ENCODE measurements around the gene BOD1L2.

DNA sequence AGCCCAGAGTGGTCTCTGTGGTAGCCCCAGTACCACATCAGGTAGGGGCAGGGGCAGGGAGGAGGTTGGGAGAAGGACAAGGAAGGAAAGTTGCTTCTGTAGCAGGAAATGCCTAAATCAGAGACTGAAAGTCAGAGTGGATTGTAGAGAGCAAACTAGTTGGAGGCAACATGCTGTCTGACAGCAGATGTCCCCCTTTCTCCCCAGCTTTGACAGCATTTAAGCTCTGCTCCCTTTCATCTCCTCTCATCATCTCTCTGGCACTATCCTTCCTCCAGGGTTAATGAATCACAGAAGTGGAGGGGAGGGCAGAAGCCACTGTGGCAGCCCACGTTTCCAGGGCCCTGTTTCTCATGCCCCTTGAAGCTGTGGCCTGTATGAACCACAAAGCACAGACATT is 50.4 kb downstream of the BOD1L2 start:
- TF ChIP-seq ZFP30 (CRISPR knock-in tag; IDR thresholded peaks at IDR 0.05) (no peak), ZNF70 (CRISPR knock-in tag; IDR thresholded peaks at IDR 0.05) (no peak), CSDC2 (CRISPR knock-in tag; IDR thresholded peaks at IDR 0.05) (no peak), ZC3H10 (CRISPR knock-in tag; IDR thresholded peaks at IDR 0.05) (no peak), ZFP3 (CRISPR knock-in tag; IDR thresholded peaks at IDR 0.05) (no peak), ISL1 (CRISPR knock-in tag; IDR thresholded peaks at IDR 0.05) (no peak), RARB (CRISPR knock-in tag; IDR thresholded peaks at IDR 0.05) (no peak), ESRRG (CRISPR knock-in tag; IDR thresholded peaks at IDR 0.05) (no peak), ARNTL (CRISPR knock-in tag; IDR thresholded peaks at IDR 0.05; ENCODE audit: borderline replicate concordance, low read depth) (no peak), TCF4 (CRISPR knock-in tag; IDR thresholded peaks at IDR 0.05; ENCODE audit: borderline replicate concordance) (no peak), BACH2 (CRISPR knock-in tag; IDR thresholded peaks at IDR 0.05; ENCODE audit: borderline replicate concordance) (no peak), GLIS3 (CRISPR knock-in tag; IDR thresholded peaks at IDR 0.05) (no peak)
- TF ChIP-seq, protein P1, sequence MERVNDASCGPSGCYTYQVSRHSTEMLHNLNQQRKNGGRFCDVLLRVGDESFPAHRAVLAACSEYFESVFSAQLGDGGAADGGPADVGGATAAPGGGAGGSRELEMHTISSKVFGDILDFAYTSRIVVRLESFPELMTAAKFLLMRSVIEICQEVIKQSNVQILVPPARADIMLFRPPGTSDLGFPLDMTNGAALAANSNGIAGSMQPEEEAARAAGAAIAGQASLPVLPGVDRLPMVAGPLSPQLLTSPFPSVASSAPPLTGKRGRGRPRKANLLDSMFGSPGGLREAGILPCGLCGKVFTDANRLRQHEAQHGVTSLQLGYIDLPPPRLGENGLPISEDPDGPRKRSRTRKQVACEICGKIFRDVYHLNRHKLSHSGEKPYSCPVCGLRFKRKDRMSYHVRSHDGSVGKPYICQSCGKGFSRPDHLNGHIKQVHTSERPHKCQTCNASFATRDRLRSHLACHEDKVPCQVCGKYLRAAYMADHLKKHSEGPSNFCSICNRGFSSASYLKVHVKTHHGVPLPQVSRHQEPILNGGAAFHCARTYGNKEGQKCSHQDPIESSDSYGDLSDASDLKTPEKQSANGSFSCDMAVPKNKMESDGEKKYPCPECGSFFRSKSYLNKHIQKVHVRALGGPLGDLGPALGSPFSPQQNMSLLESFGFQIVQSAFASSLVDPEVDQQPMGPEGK (CRISPR knock-in tag; IDR thresholded peaks at IDR 0.05; ENCODE audit: borderline replicate concordance): no peak
- TF ChIP-seq, protein P2, sequence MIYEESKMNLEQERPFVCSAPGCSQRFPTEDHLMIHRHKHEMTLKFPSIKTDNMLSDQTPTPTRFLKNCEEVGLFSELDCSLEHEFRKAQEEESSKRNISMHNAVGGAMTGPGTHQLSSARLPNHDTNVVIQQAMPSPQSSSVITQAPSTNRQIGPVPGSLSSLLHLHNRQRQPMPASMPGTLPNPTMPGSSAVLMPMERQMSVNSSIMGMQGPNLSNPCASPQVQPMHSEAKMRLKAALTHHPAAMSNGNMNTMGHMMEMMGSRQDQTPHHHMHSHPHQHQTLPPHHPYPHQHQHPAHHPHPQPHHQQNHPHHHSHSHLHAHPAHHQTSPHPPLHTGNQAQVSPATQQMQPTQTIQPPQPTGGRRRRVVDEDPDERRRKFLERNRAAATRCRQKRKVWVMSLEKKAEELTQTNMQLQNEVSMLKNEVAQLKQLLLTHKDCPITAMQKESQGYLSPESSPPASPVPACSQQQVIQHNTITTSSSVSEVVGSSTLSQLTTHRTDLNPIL (CRISPR knock-in tag; IDR thresholded peaks at IDR 0.05; ENCODE audit: low read depth): no peak
